SK-N-SH (cell line): ENCODE data around the gene ERC1.
"Not testable (repeated sequence)": the region's sequence is repeated elsewhere in the genome, so short reads cannot be mapped to it uniquely, and the experiment has no call there.

Source experiments
- CTCF ChIP-seq: fragments of 200-600 bp; sonication (generic); IDR thresholded peaks from 2 replicates; pipeline ENCODE4 v1.6.1; 2017; ENCODE audit warnings: antibody characterized with exemption, mild to moderate bottlenecking, moderate library complexity
- EP300 ChIP-seq, 2 experiments: IDR thresholded peaks; 2 replicates each; pipeline versions ENCODE4 v1.4.0 to v1.6.1; 2012; ENCODE audit warnings: borderline replicate concordance in 1 of 2, low read depth in 1 of 2, low read length in 1 of 2
- EZH2phosphoT487 ChIP-seq: fragments of 200-600 bp; sonication (generic); IDR thresholded peaks from 2 replicates; pipeline ENCODE4 v1.6.1; 2017; ENCODE audit warnings: low read depth, mixed run types, mild to moderate bottlenecking, antibody characterized with exemption, moderate library complexity, borderline replicate concordance
- FOXJ3 ChIP-seq: sonication (generic); formaldehyde crosslinking; IDR thresholded peaks from 2 replicates; pipeline ENCODE4 v1.5.1; 2020; ENCODE audit warnings: mild to moderate bottlenecking, missing genetic modification reagents
- GABPA ChIP-seq: IDR thresholded peaks from 2 replicates; pipeline ENCODE4 v1.4.0; 2012; ENCODE audit warnings: low read depth, mild to moderate bottlenecking
- GATA2 ChIP-seq: sonication (generic); formaldehyde crosslinking; IDR thresholded peaks from 2 replicates; pipeline ENCODE4 v1.5.0; 2020; ENCODE audit warnings: mild to moderate bottlenecking, missing genetic modification reagents
- MAX ChIP-seq: IDR thresholded peaks from 2 replicates; pipeline ENCODE4 v1.4.0; 2012; ENCODE audit warnings: low read depth
- MEF2A ChIP-seq: IDR thresholded peaks from 2 replicates; pipeline ENCODE4 v1.4.0; 2012; ENCODE audit warnings: low read depth, borderline replicate concordance
- POLR2AphosphoS5 ChIP-seq: IDR thresholded peaks from 2 replicates; pipeline ENCODE4 v1.6.1; 2012; ENCODE audit warnings: low read depth, low read length
- REST ChIP-seq: IDR thresholded peaks from 2 replicates; pipeline ENCODE4 v1.6.1; 2012; ENCODE audit warnings: mild to moderate bottlenecking, low read depth, low read length, moderate library complexity
- RFX5 ChIP-seq: IDR thresholded peaks from 2 replicates; pipeline ENCODE4 v1.6.1; 2012; ENCODE audit warnings: mild to moderate bottlenecking, improper control_type of control experiment, low read length
- SMC3 ChIP-seq: IDR thresholded peaks from 2 replicates; pipeline ENCODE4 v1.6.1; 2012; ENCODE audit warnings: low read depth, low read length, improper control_type of control experiment
- TAF1 ChIP-seq: IDR thresholded peaks from 2 replicates; pipeline ENCODE4 v1.6.1; 2012; ENCODE audit warnings: low read depth, mild to moderate bottlenecking, low read length, moderate library complexity, borderline replicate concordance
- TCF12 ChIP-seq: IDR thresholded peaks from 2 replicates; pipeline ENCODE4 v1.4.0; 2012

GRCh38 chr12:1316991-1317390 is 326.0 kb downstream of the ERC1 start:
- not testable (repeated sequence) for TF ChIP-seq CTCF; SMC3; REST; EP300 (IDR thresholded peaks at IDR 0.05; ENCODE audit: borderline replicate concordance in 1 of 2, low read depth in 1 of 2, low read length in 1 of 2); FOXJ3 (CRISPR knock-in tag); GABPA; RFX5; POLR2AphosphoS5; MEF2A; TCF12; MAX; TAF1; GATA2; EZH2phosphoT487
